Measurements from ENCODE around the gene RPRD1B. TPM values are rescaled to one million over a fixed set of nuclear protein-coding genes. Genes with fewer than 3 reads are reported as not detected.
"Not testable (repeated sequence)": the region's sequence is repeated elsewhere in the genome, so short reads cannot be mapped to it uniquely, and the experiment has no call there.

The RPRD1B gene
- total and polyA plus RNA-seq, 3 experiments from 2014 or later: 5.2 to 39.1 (median 39.1) TPM

DNA sequence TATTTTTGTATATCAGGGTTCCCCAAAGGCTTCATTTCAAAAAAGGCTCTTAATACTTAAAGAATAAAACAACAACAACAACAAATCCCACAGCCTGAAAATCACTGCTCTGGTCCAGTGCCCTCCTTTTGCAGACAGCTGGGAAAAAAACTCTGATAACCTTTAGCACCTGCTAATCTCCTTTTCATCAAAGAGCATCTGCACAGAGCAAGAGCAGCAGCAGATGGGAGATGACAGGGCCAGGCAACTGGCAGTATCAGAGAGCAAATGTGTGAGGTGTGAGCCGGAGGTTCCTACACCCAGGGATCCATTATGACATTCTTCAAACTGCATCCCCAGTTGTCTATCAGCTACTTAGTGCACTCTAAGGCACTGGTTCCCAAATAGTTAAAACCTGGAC is 26.0 kb upstream of the RPRD1B start:
- Histone ChIP-seq H3K27me3 (ENCODE audit: insufficient read depth, low read length, poor library complexity, severe bottlenecking) (no peaks in the 10 kb centered on the region), H3K4me3 (ENCODE audit: low read length) (no peak overlapping the region), H3K4me1 (ENCODE audit: insufficient read depth, low read length) (no peaks in the 10 kb centered on the region), H3K36me3 (ENCODE audit: insufficient read depth, low read length) (peaks cover 14% of the 10 kb centered on the region), H3K9me3 (ENCODE audit: low read length) (no peaks in the 10 kb centered on the region), H3K27ac (ENCODE audit: low read depth, low read length) (no peak overlapping the region)
- DNase-seq: no peak
- no peaks in the 10 kb centered on the region for H3K9me3 Mint-ChIP-seq
- H3K4me1 Mint-ChIP-seq: peaks cover 9 to 11% (median 10%) of the 10 kb centered on the region in 3 donors
- H3K27ac Mint-ChIP-seq: no peak overlapping the region
- ChIA-PET POLR2A (no interaction called here), CTCF (no interaction called here)
- H3K36me3 Mint-ChIP-seq: peaks cover 4 to 70% (median 20%) of the 10 kb centered on the region in 3 donors
- H3K27me3 Mint-ChIP-seq: peaks cover 0 to 2% of the 10 kb centered on the region in 2 donors
- H3K4me3 Mint-ChIP-seq: no peak overlapping the region

DNA sequence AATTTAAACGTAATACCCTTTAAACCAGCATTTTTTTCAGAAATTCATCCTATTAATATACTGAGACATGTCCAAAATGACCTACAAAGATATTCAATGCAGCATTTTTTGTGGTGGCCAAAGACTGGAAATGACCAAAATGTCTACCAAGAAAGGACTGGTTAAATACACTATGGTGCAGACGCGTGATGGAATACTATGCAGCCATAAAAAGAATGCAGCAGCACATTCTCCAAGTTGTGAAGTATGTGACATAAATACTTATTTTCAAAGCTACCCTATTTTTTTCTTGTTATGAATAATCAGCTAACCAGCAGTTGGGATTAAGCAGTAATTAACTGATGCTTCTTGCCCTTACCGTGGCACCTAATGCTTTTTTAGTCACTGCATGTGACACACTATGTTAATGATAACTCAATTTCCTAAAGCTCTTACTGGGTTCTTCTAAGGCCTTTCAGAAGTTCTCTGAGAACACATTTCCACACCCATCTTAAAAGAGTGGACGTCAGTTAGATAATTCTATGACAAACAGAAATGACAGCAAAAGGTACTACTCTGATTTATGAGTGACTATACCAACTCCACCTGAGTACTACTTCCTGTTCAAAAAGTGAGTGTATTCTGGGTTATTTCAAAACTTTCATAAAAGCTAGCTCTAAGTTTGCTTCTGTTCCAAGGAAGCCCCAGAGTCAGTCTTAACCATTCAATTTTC is 25.2 kb upstream of the RPRD1B start:
- POLR2A ChIA-PET: no interaction called here
- Mint-ChIP-seq H3K9me3 (no peaks in the 10 kb centered on the region), H3K27ac (peak overlapping the region in 1 of 8 donors; percentile 2), H3K36me3 (peaks cover 4 to 75% (median 25%) of the 10 kb centered on the region in 3 donors), H3K4me1 (peaks cover 9 to 11% (median 10%) of the 10 kb centered on the region in 3 donors), H3K4me3 (no peak overlapping the region), H3K27me3 (peaks cover 0 to 2% of the 10 kb centered on the region in 2 donors)
- CTCF ChIA-PET: no interaction called here
- no peak for DNase-seq
- H3K36me3 ChIP-seq (ENCODE audit: insufficient read depth, low read length): peaks cover 13% of the 10 kb centered on the region
- no peak overlapping the region for H3K27ac ChIP-seq (ENCODE audit: low read depth, low read length)
- no peaks in the 10 kb centered on the region for H3K4me1 ChIP-seq (ENCODE audit: insufficient read depth, low read length)
- H3K27me3 ChIP-seq (ENCODE audit: insufficient read depth, low read length, poor library complexity, severe bottlenecking): no peaks in the 10 kb centered on the region
- no peak overlapping the region for H3K4me3 ChIP-seq (ENCODE audit: low read length)
- H3K9me3 ChIP-seq (ENCODE audit: low read length): no peaks in the 10 kb centered on the region

DNA sequence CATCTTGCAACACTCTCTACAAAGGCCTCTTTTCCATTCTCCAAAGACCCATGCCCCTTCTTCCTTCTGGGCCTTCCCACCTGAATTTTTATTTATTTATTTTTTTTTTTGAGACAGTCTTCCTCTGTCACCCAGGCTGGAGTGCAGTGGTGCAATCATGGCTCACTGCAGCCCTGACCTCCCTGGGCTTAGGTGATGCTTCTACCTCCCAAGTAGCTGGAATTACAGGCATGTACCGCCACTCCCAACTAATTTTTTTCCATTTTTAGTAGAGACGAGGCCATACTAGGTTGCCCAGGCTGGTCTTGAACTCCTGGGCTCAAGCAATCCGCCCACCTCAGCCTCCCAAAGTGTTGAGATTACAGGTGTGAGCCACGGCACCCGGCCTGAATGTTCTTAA is 24.1 kb upstream of the RPRD1B start:
- H3K27me3 ChIP-seq (ENCODE audit: insufficient read depth, low read length, poor library complexity, severe bottlenecking); H3K27ac Mint-ChIP-seq; H3K9me3 Mint-ChIP-seq; H3K4me3 Mint-ChIP-seq; CTCF ChIA-PET; DNase-seq; H3K27me3 Mint-ChIP-seq; H3K4me3 ChIP-seq (ENCODE audit: low read length); H3K4me1 ChIP-seq (ENCODE audit: insufficient read depth, low read length); H3K27ac ChIP-seq (ENCODE audit: low read depth, low read length); POLR2A ChIA-PET; H3K9me3 ChIP-seq (ENCODE audit: low read length): not testable (repeated sequence)
- peaks cover 15% of the 10 kb centered on the region for H3K36me3 ChIP-seq (ENCODE audit: insufficient read depth, low read length)
- H3K4me1 Mint-ChIP-seq: peaks cover 10 to 14% (median 10%) of the 10 kb centered on the region in 3 donors
- peaks cover 4 to 76% (median 31%) of the 10 kb centered on the region in 3 donors for H3K36me3 Mint-ChIP-seq

DNA sequence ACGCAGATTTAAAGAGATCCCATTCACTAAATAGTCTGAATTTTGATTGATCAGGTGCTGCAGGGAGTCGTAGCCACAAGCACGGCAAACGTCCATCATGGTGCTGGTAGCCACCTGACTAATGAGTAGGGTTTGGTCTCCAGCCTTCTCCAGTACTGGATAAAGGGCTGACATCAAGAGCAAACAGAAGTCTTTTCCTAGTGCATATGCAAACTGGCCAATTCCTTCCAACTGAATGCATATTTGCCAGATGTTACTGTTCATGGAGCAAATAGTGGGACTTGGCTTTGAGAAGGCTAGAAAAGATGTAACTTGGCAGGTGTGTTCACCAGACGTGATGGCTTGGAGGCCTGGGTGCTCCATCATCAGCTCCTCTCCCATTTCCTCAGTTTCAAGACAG is 21.9 kb upstream of the RPRD1B start:
- CTCF ChIA-PET: interaction anchor here (1.5 kb wide), 1 partner anchor 19 kb away, joined by 3 read pairs; no protein-coding TSS in a partner anchor
- Mint-ChIP-seq H3K4me3 (no peak overlapping the region), H3K9me3 (no peaks in the 10 kb centered on the region), H3K27ac (peak overlapping the region in 1 of 8 donors; percentile 7), H3K36me3 (peaks cover 4 to 77% (median 32%) of the 10 kb centered on the region in 3 donors), H3K27me3 (peaks cover 0 to 2% of the 10 kb centered on the region in 2 donors), H3K4me1 (peaks cover 1 to 19% (median 11%) of the 10 kb centered on the region in 3 donors)
- DNase-seq: no peak
- Histone ChIP-seq H3K4me1 (ENCODE audit: insufficient read depth, low read length) (no peaks in the 10 kb centered on the region), H3K27ac (ENCODE audit: low read depth, low read length) (no peak overlapping the region), H3K36me3 (ENCODE audit: insufficient read depth, low read length) (peaks cover 23% of the 10 kb centered on the region), H3K27me3 (ENCODE audit: insufficient read depth, low read length, poor library complexity, severe bottlenecking) (no peaks in the 10 kb centered on the region), H3K4me3 (ENCODE audit: low read length) (no peak overlapping the region), H3K9me3 (ENCODE audit: low read length) (no peaks in the 10 kb centered on the region)
- POLR2A ChIA-PET: no interaction called here

DNA sequence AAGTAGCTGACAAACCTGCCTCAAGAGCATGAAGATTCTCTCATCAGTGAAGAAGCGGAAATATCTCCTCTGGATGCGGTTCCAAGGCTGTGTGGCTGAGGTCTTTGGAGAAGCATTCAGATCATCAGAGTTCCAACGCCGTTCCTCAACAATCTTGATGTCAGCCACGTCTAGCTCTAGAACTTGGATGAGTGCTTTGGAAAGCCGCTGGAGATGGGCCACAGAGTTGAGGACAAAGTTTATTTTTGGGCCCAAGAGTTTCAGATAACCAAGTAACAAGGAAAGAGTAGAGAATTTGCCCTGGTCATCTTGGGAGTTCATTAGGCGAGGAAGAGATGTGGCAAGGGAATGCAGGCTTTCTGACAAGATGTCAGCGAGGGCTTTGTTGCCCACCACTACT is 21.2 kb upstream of the RPRD1B start:
- Histone ChIP-seq H3K36me3 (ENCODE audit: insufficient read depth, low read length) (peaks cover 27% of the 10 kb centered on the region), H3K4me3 (ENCODE audit: low read length) (no peak overlapping the region), H3K27me3 (ENCODE audit: insufficient read depth, low read length, poor library complexity, severe bottlenecking) (no peaks in the 10 kb centered on the region), H3K27ac (ENCODE audit: low read depth, low read length) (no peak overlapping the region), H3K9me3 (ENCODE audit: low read length) (no peaks in the 10 kb centered on the region), H3K4me1 (ENCODE audit: insufficient read depth, low read length) (no peaks in the 10 kb centered on the region)
- ChIA-PET POLR2A (no interaction called here), CTCF (interaction anchor here (0.5 to 1.5 kb wide), 2 partner anchors 19 to 64 kb away, joined by 3 read pairs; no protein-coding TSS in a partner anchor)
- Mint-ChIP-seq H3K27ac (no peak overlapping the region), H3K27me3 (peaks cover 0 to under 1% of the 10 kb centered on the region in 2 donors), H3K9me3 (peaks cover 0 to 4% (median 0%) of the 10 kb centered on the region in 5 donors), H3K36me3 (peaks cover 9 to 80% (median 35%) of the 10 kb centered on the region in 3 donors), H3K4me3 (no peak overlapping the region), H3K4me1 (peaks cover 0 to 21% (median 11%) of the 10 kb centered on the region in 3 donors)
- DNase-seq: no peak

DNA sequence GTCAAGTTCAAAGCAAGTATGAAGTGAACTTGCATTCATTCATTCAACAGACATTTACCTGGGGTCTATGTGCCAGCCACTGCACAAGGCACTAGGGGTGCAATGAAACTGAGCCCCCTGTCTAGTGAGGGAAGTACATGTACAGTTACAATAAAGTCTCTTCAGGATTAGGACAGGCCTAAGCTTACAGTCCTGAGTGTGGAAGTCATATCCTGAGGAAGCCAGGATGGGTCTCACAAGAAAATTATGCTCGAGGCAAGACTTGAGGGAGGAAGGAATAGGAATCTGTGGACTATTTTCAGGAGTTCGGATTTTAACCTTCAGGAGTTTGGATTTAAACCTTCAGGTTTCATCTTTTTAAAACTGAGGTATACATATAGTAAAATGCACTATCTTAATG is 19.7 kb upstream of the RPRD1B start:
- Histone ChIP-seq H3K4me1 (ENCODE audit: insufficient read depth, low read length) (no peaks in the 10 kb centered on the region), H3K27me3 (ENCODE audit: insufficient read depth, low read length, poor library complexity, severe bottlenecking) (no peaks in the 10 kb centered on the region), H3K27ac (ENCODE audit: low read depth, low read length) (no peak overlapping the region), H3K36me3 (ENCODE audit: insufficient read depth, low read length) (peaks cover 39% of the 10 kb centered on the region), H3K4me3 (ENCODE audit: low read length) (no peak overlapping the region), H3K9me3 (ENCODE audit: low read length) (no peaks in the 10 kb centered on the region)
- H3K27me3 Mint-ChIP-seq: no peaks in the 10 kb centered on the region
- no peak for DNase-seq
- H3K4me1 Mint-ChIP-seq: peaks cover 0 to 21% (median 7%) of the 10 kb centered on the region in 3 donors
- peaks cover 2 to 8% (median 8%) of the 10 kb centered on the region in 5 donors for H3K9me3 Mint-ChIP-seq
- H3K36me3 Mint-ChIP-seq: peaks cover 23 to 82% (median 42%) of the 10 kb centered on the region in 3 donors
- ChIA-PET CTCF (no interaction called here), POLR2A (no interaction called here)
- H3K4me3 Mint-ChIP-seq: no peak overlapping the region
- peak overlapping the region in 1 of 8 donors; percentile 17 for H3K27ac Mint-ChIP-seq

DNA sequence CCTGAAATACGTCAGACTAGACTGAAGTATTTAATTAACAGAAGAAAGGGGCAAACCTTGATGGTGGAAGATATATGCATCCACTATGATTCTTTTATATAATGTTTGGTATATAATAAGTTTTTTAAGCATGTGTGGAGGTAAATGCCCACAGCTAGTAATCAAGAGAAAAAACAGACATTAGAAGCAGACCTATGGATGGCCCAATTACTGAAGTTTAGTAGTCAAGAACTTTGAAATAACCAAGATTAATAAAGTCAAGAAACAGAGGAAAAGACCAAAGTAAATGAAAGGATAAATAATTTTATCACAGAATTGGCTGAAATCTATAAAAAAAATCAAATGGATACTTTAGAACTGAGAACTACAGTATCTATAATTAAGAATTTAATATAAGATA is 15.6 kb upstream of the RPRD1B start:
- no peak overlapping the region for H3K27ac ChIP-seq (ENCODE audit: low read depth, low read length)
- no peaks in the 10 kb centered on the region for H3K4me1 ChIP-seq (ENCODE audit: insufficient read depth, low read length)
- ChIA-PET POLR2A (no interaction called here), CTCF (no interaction called here)
- H3K27me3 ChIP-seq (ENCODE audit: insufficient read depth, low read length, poor library complexity, severe bottlenecking): no peaks in the 10 kb centered on the region
- DNase-seq: no peak
- H3K4me3 ChIP-seq (ENCODE audit: low read length): no peak overlapping the region
- Mint-ChIP-seq H3K9me3 (peaks cover 2 to 10% (median 8%) of the 10 kb centered on the region in 5 donors), H3K36me3 (peaks cover 24 to 72% (median 30%) of the 10 kb centered on the region in 3 donors), H3K27me3 (no peaks in the 10 kb centered on the region), H3K4me1 (peaks cover 19 to 46% (median 22%) of the 10 kb centered on the region in 3 donors), H3K4me3 (no peak overlapping the region), H3K27ac (no peak overlapping the region)
- no peaks in the 10 kb centered on the region for H3K9me3 ChIP-seq (ENCODE audit: low read length)
- peaks cover 28% of the 10 kb centered on the region for H3K36me3 ChIP-seq (ENCODE audit: insufficient read depth, low read length)

GRCh38 chr20:38018385-38018784 is 15.2 kb upstream of the RPRD1B start:
- H3K27ac ChIP-seq (ENCODE audit: low read depth, low read length): no peak overlapping the region
- Mint-ChIP-seq H3K27me3 (no peaks in the 10 kb centered on the region), H3K4me1 (peaks cover 19 to 50% (median 22%) of the 10 kb centered on the region in 3 donors), H3K4me3 (no peak overlapping the region), H3K36me3 (peaks cover 24 to 68% (median 25%) of the 10 kb centered on the region in 3 donors), H3K27ac (no peak overlapping the region), H3K9me3 (peaks cover 2 to 10% (median 8%) of the 10 kb centered on the region in 5 donors)
- peaks cover 26% of the 10 kb centered on the region for H3K36me3 ChIP-seq (ENCODE audit: insufficient read depth, low read length)
- no peaks in the 10 kb centered on the region for H3K27me3 ChIP-seq (ENCODE audit: insufficient read depth, low read length, poor library complexity, severe bottlenecking)
- CTCF ChIA-PET: no interaction called here
- H3K4me1 ChIP-seq (ENCODE audit: insufficient read depth, low read length): no peaks in the 10 kb centered on the region
- DNase-seq: no peak
- POLR2A ChIA-PET: no interaction called here
- H3K4me3 ChIP-seq (ENCODE audit: low read length): no peak overlapping the region
- H3K9me3 ChIP-seq (ENCODE audit: low read length): no peaks in the 10 kb centered on the region
